ENCODE results near the gene NPTX1.

The NPTX1 gene

DNA sequence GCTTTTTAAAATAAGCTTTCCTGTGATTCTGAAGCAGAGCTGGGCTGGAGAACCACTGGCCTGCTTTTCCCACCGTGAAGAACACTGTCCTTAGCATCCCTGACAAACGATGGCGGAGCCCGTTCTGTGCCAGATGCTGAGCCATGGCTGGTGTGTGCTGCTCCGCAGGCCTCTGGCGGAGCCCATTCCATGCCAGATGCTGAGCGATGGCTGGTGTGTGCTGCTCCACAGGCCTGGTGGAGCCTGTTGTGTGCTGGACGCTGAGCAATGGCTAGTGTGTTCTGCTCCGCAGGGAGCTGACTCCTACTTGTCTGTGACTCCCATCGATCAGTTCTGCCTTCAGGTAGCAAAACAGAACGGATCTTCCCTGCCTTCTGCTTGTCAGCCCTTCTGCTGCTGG lies 57.2 kb downstream of the NPTX1 start:
- H3K27me3 ChIP-seq (ENCODE audit: low read depth, low read length), result no peaks in the 10 kb centered on the region
- peaks cover 10 to 19% of the 10 kb centered on the region in 2 donors for H3K36me3 ChIP-seq (ENCODE audit: control insufficient read depth in 1 of 2, insufficient read depth in 2 of 2, low read length in 2 of 2)

DNA sequence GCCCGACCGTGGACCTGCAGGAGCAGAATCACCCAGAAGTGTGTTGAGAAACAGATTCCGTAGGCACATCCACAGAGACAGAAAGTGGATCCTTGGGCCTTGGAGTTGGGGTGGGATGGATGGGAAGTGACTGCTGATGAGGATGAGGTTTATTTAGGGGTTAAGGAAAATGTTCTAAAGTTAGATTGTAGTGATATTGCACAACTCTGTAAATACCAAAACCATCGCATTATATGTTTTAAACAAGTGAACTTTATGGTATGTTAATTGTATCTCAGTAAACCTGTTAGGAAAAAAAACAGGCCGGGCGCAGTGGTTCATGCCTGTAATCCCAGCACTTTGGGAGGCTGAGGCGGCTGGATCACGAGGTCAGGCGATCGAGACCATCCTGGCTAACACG lies 57.8 kb downstream of the NPTX1 start:
- peaks cover 8 to 24% of the 10 kb centered on the region in 2 donors for H3K4me1 ChIP-seq (ENCODE audit: control insufficient read depth in 1 of 2, insufficient read depth in 2 of 2, low read length in 2 of 2)

More for the DNA sequence above, 57.2 kb downstream of the NPTX1 start:
- Histone ChIP-seq H3K4me1 (ENCODE audit: control insufficient read depth in 1 of 2, insufficient read depth in 2 of 2, low read length in 2 of 2) (peaks cover 6 to 17% of the 10 kb centered on the region in 2 donors), H3K9me3 (ENCODE audit: control insufficient read depth in 1 of 2, low read length in 2 of 2) (no peaks in the 10 kb centered on the region), H3K4me3 (ENCODE audit: low read depth in 1 of 2, low read length in 2 of 2) (no peak overlapping the region), H3K27ac (ENCODE audit: low read length) (no peak overlapping the region)

More for the DNA sequence above, 57.8 kb downstream of the NPTX1 start:
- Histone ChIP-seq H3K27ac (ENCODE audit: low read length) (no peak overlapping the region), H3K36me3 (ENCODE audit: control insufficient read depth in 1 of 2, insufficient read depth in 2 of 2, low read length in 2 of 2) (peaks cover 10 to 19% of the 10 kb centered on the region in 2 donors), H3K9me3 (ENCODE audit: control insufficient read depth in 1 of 2, low read length in 2 of 2) (no peaks in the 10 kb centered on the region), H3K4me3 (ENCODE audit: low read depth in 1 of 2, low read length in 2 of 2) (no peak overlapping the region), H3K27me3 (ENCODE audit: low read depth, low read length) (no peaks in the 10 kb centered on the region)
